K562 (cell line): ENCODE measurements around the gene IRGQ. TPM values are rescaled to one million over a fixed set of nuclear protein-coding genes. Genes with fewer than 3 reads are reported as not detected.

ENCODE experiments used
- ARID2 ChIP-seq: fragments of 450-650 bp; IDR thresholded peaks from 2 replicates; pipeline ENCODE4 v1.6.1; 2017; ENCODE audit warnings: antibody characterized with exemption, mild to moderate bottlenecking
- ARID4B ChIP-seq: sonication (generic); formaldehyde crosslinking; IDR thresholded peaks from 2 replicates; pipeline ENCODE4 v1.8.0; 2022; ENCODE audit warnings: mild to moderate bottlenecking, missing genetic modification reagents
- FUS ChIP-seq: fragments of 200-400 bp; formaldehyde crosslinking; optimal IDR thresholded peaks from 2 replicates; pipeline ENCODE3; 2017; ENCODE audit warnings: low read depth, low read length
- GTF2E2 ChIP-seq: fragments of 200-800 bp; sonication (Bioruptor generic); IDR thresholded peaks from 2 replicates; pipeline ENCODE4 v1.6.1; 2016; ENCODE audit warnings: missing genetic modification characterization, missing compliant biosample characterization
- HDAC1 ChIP-seq, 2 experiments: fragments of 450-650 bp; IDR thresholded peaks; 2 replicates each; pipeline ENCODE4 v1.6.1; 2016 to 2017; ENCODE audit warnings: inconsistent platforms in 1 of 2, mild to moderate bottlenecking in 1 of 2, moderate library complexity in 1 of 2
- RBFOX2 ChIP-seq: fragments of 200-400 bp; formaldehyde crosslinking; IDR thresholded peaks from 2 replicates; pipeline ENCODE4 v1.6.1; 2017; ENCODE audit warnings: low read depth, mild to moderate bottlenecking, low read length, moderate library complexity
- RFX7 ChIP-seq: fragments of 250-450 bp; sonication (Bioruptor Pico); IDR thresholded peaks from 2 replicates; pipeline ENCODE4 v1.5.1; 2021; ENCODE audit warnings: mild to moderate bottlenecking
- SMAD4 ChIP-seq: fragments of 250-450 bp; sonication (Bioruptor Pico); conservative IDR thresholded peaks from 2 replicates; pipeline ENCODE4 v1.8.0; 2021; ENCODE audit warnings: inconsistent platforms, mild to moderate bottlenecking, moderate library complexity
- STAG1 ChIP-seq: sonication (generic); formaldehyde crosslinking; IDR thresholded peaks from 2 replicates; pipeline ENCODE4 v1.5.0; 2020; ENCODE audit warnings: missing genetic modification reagents, borderline replicate concordance
- ZNF592 ChIP-seq: fragments of 450-650 bp; IDR thresholded peaks from 2 replicates; pipeline ENCODE4 v1.6.1; 2017; ENCODE audit warnings: antibody characterized with exemption, mild to moderate bottlenecking
- ZSCAN32 ChIP-seq: fragments of 450-650 bp; formaldehyde crosslinking; IDR thresholded peaks from 2 replicates; pipeline ENCODE4 v1.4.0; 2020; ENCODE audit warnings: mild to moderate bottlenecking, moderate library complexity
- polyA plus RNA-seq, 8 experiments: library from polyadenylated mRNA; depleted of rRNA in 4 of 8; stranded (reverse) in 5 of 8; unstranded in 3 of 8; fragments of >200 nt; fragmentation: Nextera tagmentation in 2 of 8; fragmentation: Illumina TruSeq in 1 of 8; extraction: Ambion mirVana in 2 of 8; extraction: Trizol in 1 of 8; gene quantifications; 2 replicates each; pipeline versions ENCODE4 v1.2.1 to v1.2.3, GENCODE V29; 2011 to 2014; ENCODE audit warnings: inconsistent platforms in 1 of 8, missing spikeins in 1 of 8
- total RNA-seq, 7 experiments: library from RNA; depleted of rRNA in 6 of 7; stranded (reverse); fragments of >200 nt in 6 of 7; fragmentation: Illumina TruSeq in 2 of 7; extraction: Trizol in 2 of 7; gene quantifications; 2 replicates each; pipeline versions ENCODE4 v1.2.1 to v1.2.3, GENCODE V29; 2011 to 2021; ENCODE audit warnings: low replicate concordance in 1 of 7
- TF ChIP-seq, protein P1 (sequence below): fragments of 200-800 bp; sonication (Bioruptor generic); IDR thresholded peaks from 2 replicates; pipeline ENCODE4 v1.6.1; 2017; ENCODE audit warnings: missing genetic modification characterization, missing compliant biosample characterization
- TF ChIP-seq, protein P2 (sequence below): fragments of 450-650 bp; IDR thresholded peaks from 2 replicates; pipeline ENCODE4 v1.6.1; 2016; ENCODE audit warnings: missing biosample characterization, missing genetic modification characterization
- TF ChIP-seq, protein P3 (sequence below): fragments of 450-650 bp; IDR thresholded peaks from 2 replicates; pipeline ENCODE4 v1.6.1; 2016; ENCODE audit warnings: antibody characterized with exemption

The IRGQ gene
- total and polyA plus RNA-seq, 9 of the 15 experiments (the other 6 are each of a cell fraction or from before 2014, with no cell fraction given), result 3.5 to 19.2 (median 7.9) TPM

DNA sequence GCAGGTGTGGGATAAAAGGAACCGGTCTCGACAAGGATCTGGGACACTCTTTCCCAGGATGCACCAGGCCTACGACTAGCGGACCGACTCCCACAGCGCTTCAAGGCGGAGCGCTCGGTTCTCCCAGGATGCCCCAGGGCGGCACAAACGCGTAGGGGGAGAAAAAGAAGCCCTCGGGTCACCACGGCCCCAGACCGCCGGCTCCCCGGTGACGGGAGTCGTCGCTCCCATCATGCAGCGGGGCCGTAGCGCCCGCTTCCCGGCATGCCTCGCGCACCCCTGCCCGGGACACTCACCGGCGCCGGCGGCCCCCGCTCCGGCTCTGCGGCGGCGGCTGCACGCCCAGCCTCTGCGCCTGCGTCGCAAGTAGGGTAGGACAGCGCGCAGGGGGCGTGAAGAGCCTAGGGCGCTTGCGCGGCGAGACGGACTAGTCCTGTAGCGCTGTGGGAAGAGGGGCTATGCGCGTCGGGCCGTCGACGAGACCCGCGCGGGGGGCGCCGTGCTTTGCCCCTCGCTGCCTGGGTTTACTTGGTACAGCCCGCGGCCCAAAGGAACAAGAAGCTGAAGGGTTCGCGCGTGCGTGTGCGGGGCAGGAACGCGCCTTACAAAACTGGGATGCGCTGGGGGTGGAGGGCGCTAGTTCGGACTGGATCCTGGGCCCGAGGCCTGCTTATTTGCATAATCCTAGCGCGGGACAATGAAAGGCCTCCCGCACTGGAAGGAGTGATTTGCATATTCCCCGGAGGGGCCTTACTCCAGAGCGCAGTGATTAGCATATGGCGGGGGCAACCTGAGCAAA is 23.5 kb upstream of the IRGQ start, which contains the start of gene ZNF428 (continued):
- TF ChIP-seq ZSCAN32 (no peak), RFX7 (CRISPR knock-in tag) (no peak), STAG1 (CRISPR knock-in tag) (no peak), HDAC1 (IDR thresholded peaks at IDR 0.05) (0 out of 4 replicates have a peak, but pooled peaks of 1 of the 2 experiments have one; percentile 10), GTF2E2 (tag) (peak; percentile 47; the same call in 1 of the 2 replicates), SMAD4 (peak; percentile 86), FUS (peak; percentile 95), RBFOX2 (peak; percentile 97), ARID2 (no peak), ARID4B (CRISPR knock-in tag) (peak; percentile 61), ZNF592 (peak; percentile 96)
- TF ChIP-seq, protein P1, sequence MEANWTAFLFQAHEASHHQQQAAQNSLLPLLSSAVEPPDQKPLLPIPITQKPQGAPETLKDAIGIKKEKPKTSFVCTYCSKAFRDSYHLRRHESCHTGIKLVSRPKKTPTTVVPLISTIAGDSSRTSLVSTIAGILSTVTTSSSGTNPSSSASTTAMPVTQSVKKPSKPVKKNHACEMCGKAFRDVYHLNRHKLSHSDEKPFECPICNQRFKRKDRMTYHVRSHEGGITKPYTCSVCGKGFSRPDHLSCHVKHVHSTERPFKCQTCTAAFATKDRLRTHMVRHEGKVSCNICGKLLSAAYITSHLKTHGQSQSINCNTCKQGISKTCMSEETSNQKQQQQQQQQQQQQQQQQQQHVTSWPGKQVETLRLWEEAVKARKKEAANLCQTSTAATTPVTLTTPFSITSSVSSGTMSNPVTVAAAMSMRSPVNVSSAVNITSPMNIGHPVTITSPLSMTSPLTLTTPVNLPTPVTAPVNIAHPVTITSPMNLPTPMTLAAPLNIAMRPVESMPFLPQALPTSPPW, result peak; percentile 73
- TF ChIP-seq, protein P2, sequence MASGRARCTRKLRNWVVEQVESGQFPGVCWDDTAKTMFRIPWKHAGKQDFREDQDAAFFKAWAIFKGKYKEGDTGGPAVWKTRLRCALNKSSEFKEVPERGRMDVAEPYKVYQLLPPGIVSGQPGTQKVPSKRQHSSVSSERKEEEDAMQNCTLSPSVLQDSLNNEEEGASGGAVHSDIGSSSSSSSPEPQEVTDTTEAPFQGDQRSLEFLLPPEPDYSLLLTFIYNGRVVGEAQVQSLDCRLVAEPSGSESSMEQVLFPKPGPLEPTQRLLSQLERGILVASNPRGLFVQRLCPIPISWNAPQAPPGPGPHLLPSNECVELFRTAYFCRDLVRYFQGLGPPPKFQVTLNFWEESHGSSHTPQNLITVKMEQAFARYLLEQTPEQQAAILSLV (tag), result no peak
- TF ChIP-seq, protein P3, sequence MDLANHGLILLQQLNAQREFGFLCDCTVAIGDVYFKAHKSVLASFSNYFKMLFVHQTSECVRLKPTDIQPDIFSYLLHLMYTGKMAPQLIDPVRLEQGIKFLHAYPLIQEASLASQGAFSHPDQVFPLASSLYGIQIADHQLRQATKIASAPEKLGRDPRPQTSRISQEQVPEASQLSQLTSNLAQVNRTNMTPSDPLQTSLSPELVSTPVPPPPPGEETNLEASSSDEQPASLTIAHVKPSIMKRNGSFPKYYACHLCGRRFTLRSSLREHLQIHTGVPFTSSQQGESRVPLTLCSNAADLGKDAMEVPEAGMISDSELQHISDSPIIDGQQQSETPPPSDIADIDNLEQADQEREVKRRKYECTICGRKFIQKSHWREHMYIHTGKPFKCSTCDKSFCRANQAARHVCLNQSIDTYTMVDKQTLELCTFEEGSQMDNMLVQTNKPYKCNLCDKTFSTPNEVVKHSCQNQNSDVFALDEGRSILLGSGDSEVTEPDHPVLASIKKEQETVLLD, result no peak
